Mesothelial cell of epicardium (in vitro differentiated cells): Measurements from ENCODE around the gene RIC3. TPM values are rescaled to one million over a fixed set of nuclear protein-coding genes. Genes with fewer than 3 reads are reported as not detected.

Experiments
- DNase-seq, 2 experiments: peaks; one replicate each; pipeline ENCODE4 v3.0.0; 2021; ENCODE audit warnings: low spot score in 2 of 2; ENCODE audit not compliant: unreplicated experiment in 2 of 2
- H3K27ac Mint-ChIP-seq: 2 replicates; pipeline ENCODE4 v1.8.0; 2021; ENCODE audit warnings: mixed read lengths
- H3K27me3 Mint-ChIP-seq: 2 replicates; pipeline ENCODE4 v1.8.0; 2021; ENCODE audit warnings: low read depth, mixed read lengths
- H3K36me3 Mint-ChIP-seq: 2 replicates; pipeline ENCODE4 v1.8.0; 2021; ENCODE audit warnings: mixed read lengths
- H3K4me1 Mint-ChIP-seq: 2 replicates; pipeline ENCODE4 v1.8.0; 2021; ENCODE audit warnings: mixed read lengths
- H3K4me3 Mint-ChIP-seq: 2 replicates; pipeline ENCODE4 v1.8.0; 2021; ENCODE audit warnings: mild to moderate bottlenecking, moderate library complexity, mixed read lengths
- H3K9me3 Mint-ChIP-seq: 2 replicates; pipeline ENCODE4 v1.8.0; 2021; ENCODE audit warnings: mixed read lengths
- CTCF ChIP-seq: fragments of 200-600 bp; sonication (generic); IDR thresholded peaks from one replicate; pipeline ENCODE4 v1.5.0; 2021; ENCODE audit warnings: antibody characterized with exemption; ENCODE audit not compliant: unreplicated experiment
- total RNA-seq: library from RNA; stranded (reverse); gene quantifications from 3 replicates; pipeline ENCODE4 v1.2.1, GENCODE V29; 2021

Gene RIC3
- total RNA-seq, 1 donor from 2014 or later: 1.9 TPM

DNA sequence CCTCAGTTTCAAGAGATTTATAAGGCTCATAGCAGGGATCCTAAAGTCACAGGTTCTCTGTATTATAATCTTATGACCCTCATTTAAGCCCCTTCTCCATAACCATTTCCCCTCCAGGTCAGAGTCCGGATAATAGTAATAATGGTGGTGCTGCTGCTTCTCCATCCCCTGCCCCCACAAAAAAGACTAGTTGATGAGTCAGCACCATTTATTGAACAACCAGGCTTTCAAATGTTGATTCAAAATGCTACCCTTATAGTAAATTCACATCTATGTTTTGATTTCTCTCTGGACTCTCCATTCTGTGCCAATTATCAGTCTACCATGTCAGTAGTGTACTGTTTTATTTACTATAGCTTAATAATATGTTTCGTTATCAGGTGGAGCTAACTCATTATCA lies 17.6 kb upstream of the RIC3 start:
- no peaks in the 10 kb centered on the region for H3K4me1 Mint-ChIP-seq
- H3K27ac Mint-ChIP-seq: no peak overlapping the region
- peaks cover 18% of the 10 kb centered on the region for H3K27me3 Mint-ChIP-seq
- peaks cover 39% of the 10 kb centered on the region for H3K9me3 Mint-ChIP-seq
- no peaks in the 10 kb centered on the region for H3K36me3 Mint-ChIP-seq
- no peak for DNase-seq
- H3K4me3 Mint-ChIP-seq: no peak overlapping the region
- TF ChIP-seq CTCF: no peak

DNA sequence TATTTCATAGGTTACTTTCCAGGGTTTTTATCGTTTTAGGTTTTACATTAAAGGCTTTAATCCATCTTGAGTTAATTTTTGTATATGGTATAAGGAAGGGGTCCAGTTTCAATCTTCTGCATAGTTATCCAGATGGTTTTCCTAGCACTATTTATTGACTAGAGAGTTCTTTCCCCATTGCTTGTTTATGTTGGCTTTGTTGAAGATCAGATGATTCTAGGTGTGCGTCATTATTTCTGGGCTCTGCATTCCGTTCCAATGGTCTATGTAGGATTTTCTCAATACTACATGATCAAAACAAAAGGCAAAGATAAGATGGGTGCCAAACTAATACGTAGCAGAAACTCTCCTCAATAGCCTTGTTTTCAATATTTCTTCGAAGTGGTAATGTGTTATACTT lies 14.3 kb upstream of the RIC3 start:
- Mint-ChIP-seq H3K4me3 (no peak overlapping the region), H3K27me3 (peaks cover 37% of the 10 kb centered on the region), H3K4me1 (no peaks in the 10 kb centered on the region), H3K27ac (no peak overlapping the region), H3K9me3 (peaks cover 39% of the 10 kb centered on the region), H3K36me3 (no peaks in the 10 kb centered on the region)
- no peak for TF ChIP-seq CTCF
- no peak for DNase-seq

DNA sequence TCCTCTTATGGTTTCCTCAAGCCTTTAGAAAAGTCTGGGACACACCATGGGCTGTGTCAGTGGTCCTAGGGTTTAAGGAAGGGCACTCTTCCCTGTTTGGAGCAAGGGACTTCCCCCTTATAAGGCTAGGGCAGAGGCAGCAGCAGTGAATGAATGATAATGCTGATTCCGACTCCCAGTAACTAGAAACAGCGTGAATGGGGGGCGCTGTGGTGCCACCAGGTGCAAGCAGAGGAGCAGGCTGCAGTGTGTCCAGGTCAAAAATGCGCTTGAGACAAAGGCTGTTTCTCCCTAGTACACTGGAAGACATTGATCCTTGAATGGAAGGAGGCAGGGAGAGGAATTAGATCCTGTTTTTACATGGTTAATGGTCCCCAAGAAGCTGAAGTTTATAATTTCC lies 11.6 kb upstream of the RIC3 start:
- Mint-ChIP-seq H3K36me3 (no peaks in the 10 kb centered on the region), H3K4me1 (no peaks in the 10 kb centered on the region)

DNA sequence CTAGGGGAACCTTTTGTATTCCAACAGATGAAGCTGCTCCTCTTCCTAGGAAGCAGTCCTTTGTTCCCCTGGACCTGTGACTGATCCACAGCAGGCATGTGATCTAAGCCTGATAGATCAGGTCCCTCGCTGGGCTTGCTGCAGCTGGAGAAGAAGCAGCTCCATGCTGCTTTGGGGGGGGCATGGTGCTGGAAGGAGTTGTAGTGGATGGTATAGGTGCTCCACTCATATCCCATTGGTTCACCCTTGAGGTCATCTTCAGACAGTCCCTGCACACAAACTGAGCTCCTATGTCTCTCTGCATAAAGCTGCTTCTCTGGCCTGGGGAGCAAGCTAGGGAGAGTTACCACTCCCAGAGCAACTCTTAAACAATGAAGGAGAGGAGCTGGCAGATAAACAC lies 9.5 kb upstream of the RIC3 start:
- Mint-ChIP-seq H3K36me3 (no peaks in the 10 kb centered on the region), H3K9me3 (peaks cover 9% of the 10 kb centered on the region), H3K4me1 (no peaks in the 10 kb centered on the region), H3K4me3 (no peak overlapping the region), H3K27me3 (peaks cover 67% of the 10 kb centered on the region), H3K27ac (no peak overlapping the region)
- TF ChIP-seq CTCF: no peak
- no peak for DNase-seq

More for the DNA sequence above, 11.6 kb upstream of the RIC3 start:
- Mint-ChIP-seq H3K4me3 (no peak overlapping the region), H3K9me3 (peaks cover 24% of the 10 kb centered on the region), H3K27me3 (peaks cover 56% of the 10 kb centered on the region), H3K27ac (no peak overlapping the region)
- no peak for DNase-seq
- no peak for TF ChIP-seq CTCF

DNA sequence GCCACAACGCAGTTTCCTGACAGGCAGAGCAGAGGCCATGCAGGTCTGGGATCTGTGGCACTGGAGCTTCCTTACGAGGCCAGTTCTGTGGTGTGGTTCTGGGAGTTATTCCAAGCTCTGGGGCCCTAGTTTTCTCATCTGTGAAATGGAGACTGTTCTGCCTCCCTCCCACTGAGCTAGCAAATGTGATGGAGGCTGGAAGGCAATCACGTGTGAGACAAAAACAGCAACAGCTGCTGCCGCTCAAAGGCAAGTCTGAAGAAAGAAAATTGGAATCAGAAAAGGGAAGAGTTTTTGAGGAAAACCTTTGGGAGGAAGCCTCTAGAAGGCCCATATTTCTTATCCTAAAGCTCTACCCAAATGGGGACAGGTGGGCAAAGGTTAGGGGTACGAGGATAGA lies 8.3 kb upstream of the RIC3 start:
- Mint-ChIP-seq H3K9me3 (no peaks in the 10 kb centered on the region), H3K27ac (no peak overlapping the region), H3K36me3 (no peaks in the 10 kb centered on the region), H3K27me3 (peaks cover 67% of the 10 kb centered on the region), H3K4me3 (no peak overlapping the region), H3K4me1 (no peaks in the 10 kb centered on the region)
- DNase-seq: no peak
- TF ChIP-seq CTCF: no peak

DNA sequence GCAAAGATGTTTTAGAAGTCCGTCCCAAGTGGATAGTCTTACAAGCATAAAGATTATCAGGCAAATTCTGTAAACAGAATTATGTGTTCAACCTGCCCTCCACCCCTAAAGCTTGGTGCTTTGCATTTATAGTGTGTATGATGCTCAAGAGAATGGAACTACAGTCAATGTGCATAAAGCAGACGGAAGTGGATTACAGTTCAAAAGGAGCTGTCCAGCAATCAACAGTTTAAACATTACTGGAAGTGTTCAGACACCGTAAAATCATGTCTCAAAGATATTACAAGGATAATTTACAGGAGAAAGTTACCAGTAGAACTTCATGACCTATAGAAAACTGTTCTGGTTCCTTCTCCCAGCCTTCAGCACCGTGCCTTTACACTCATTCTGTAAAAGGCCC lies 1.0 kb downstream of the RIC3 start:
- Mint-ChIP-seq H3K9me3 (no peaks in the 10 kb centered on the region), H3K27ac (no peak overlapping the region), H3K27me3 (peaks cover 79% of the 10 kb centered on the region), H3K36me3 (no peaks in the 10 kb centered on the region), H3K4me3 (peak overlapping the region; percentile 48), H3K4me1 (peaks cover 12% of the 10 kb centered on the region)
- DNase-seq: no peak
- no peak for TF ChIP-seq CTCF
